WTC11 (cell line): ENCODE results near the gene WDFY4. TPM values are rescaled to one million over a fixed set of nuclear protein-coding genes. Genes with fewer than 3 reads are reported as not detected.

Experiments
- ATAC-seq: fragments of 200-7000 bp; cut with Tn5 transposase; 2 replicates; pipeline ENCODE4 v1.10.0; 2021; ENCODE audit warnings: mild to moderate bottlenecking, moderate library complexity
- CTCF ChIA-PET: fragments of 300-600 bp; sonication (Branson Sonifier 250); formaldehyde crosslinking; loops from one replicate; lab custom pipeline; 2021; ENCODE audit warnings: antibody characterized with exemption; lab: Charles Lee
- POLR2A ChIA-PET: fragments of 350-600 bp; sonication (Branson Sonifier 250); formaldehyde crosslinking; loops from one replicate; lab custom pipeline; 2021; ENCODE audit warnings: antibody characterized with exemption; lab: Charles Lee
- DNase-seq: peaks from one replicate; pipeline ENCODE4 v3.0.0; 2021; ENCODE audit warnings: low spot score
- H3K27ac Mint-ChIP-seq: 2 replicates; pipeline ENCODE4 v1.8.0; 2021; ENCODE audit warnings: mixed read lengths
- H3K27me3 Mint-ChIP-seq: 2 replicates; pipeline ENCODE4 v1.8.0; 2021; ENCODE audit warnings: low read depth, mild to moderate bottlenecking, moderate library complexity, mixed read lengths
- H3K36me3 Mint-ChIP-seq: 2 replicates; pipeline ENCODE4 v1.8.0; 2021; ENCODE audit warnings: mixed read lengths
- H3K4me1 Mint-ChIP-seq: 2 replicates; pipeline ENCODE4 v1.8.0; 2022; ENCODE audit warnings: mixed read lengths
- H3K4me3 Mint-ChIP-seq: 2 replicates; pipeline ENCODE4 v1.8.0; 2021; ENCODE audit warnings: mild to moderate bottlenecking, moderate library complexity, mixed read lengths
- H3K9me3 Mint-ChIP-seq: 2 replicates; pipeline ENCODE4 v1.8.0; 2021; ENCODE audit warnings: mixed read lengths
- ATF1 ChIP-seq: sonication (generic); formaldehyde crosslinking; IDR thresholded peaks from 2 replicates; pipeline ENCODE4 v1.8.1; 2023; ENCODE audit warnings: mild to moderate bottlenecking, moderate library complexity, missing genetic modification reagents
- CREB1 ChIP-seq: sonication (generic); formaldehyde crosslinking; IDR thresholded peaks from 2 replicates; pipeline ENCODE4 v1.8.0; 2023; ENCODE audit warnings: mild to moderate bottlenecking, missing genetic modification reagents
- EMX1 ChIP-seq: fragments of 250-450 bp; sonication (Bioruptor Pico); IDR thresholded peaks from 2 replicates; pipeline ENCODE4 v1.8.0; 2021; ENCODE audit warnings: mild to moderate bottlenecking
- FOXK1 ChIP-seq: sonication (generic); formaldehyde crosslinking; IDR thresholded peaks from 2 replicates; pipeline ENCODE4 v1.8.0; 2022; ENCODE audit warnings: mild to moderate bottlenecking, moderate library complexity, missing genetic modification reagents
- FOXP1 ChIP-seq: sonication (generic); formaldehyde crosslinking; IDR thresholded peaks from 2 replicates; pipeline ENCODE4 v1.8.0; 2022; ENCODE audit warnings: missing genetic modification reagents, mild to moderate bottlenecking, moderate library complexity, borderline replicate concordance
- NR1H2 ChIP-seq: sonication (generic); formaldehyde crosslinking; IDR thresholded peaks from 2 replicates; pipeline ENCODE4 v1.9.0; 2021; ENCODE audit warnings: mild to moderate bottlenecking, moderate library complexity, missing genetic modification reagents
- NR2C2 ChIP-seq: sonication (generic); formaldehyde crosslinking; IDR thresholded peaks from 2 replicates; pipeline ENCODE4 v1.8.0; 2022; ENCODE audit warnings: mild to moderate bottlenecking, missing genetic modification reagents
- SMAD4 ChIP-seq: sonication (generic); formaldehyde crosslinking; IDR thresholded peaks from 2 replicates; pipeline ENCODE4 v1.8.0; 2022; ENCODE audit warnings: mild to moderate bottlenecking, missing genetic modification reagents
- TP53 ChIP-seq: sonication (generic); formaldehyde crosslinking; IDR thresholded peaks from 2 replicates; pipeline ENCODE4 v1.8.1; 2023; ENCODE audit warnings: mild to moderate bottlenecking, missing genetic modification reagents
- ZBTB21 ChIP-seq: sonication (generic); formaldehyde crosslinking; IDR thresholded peaks from 2 replicates; pipeline ENCODE4 v1.8.1; 2023; ENCODE audit warnings: mild to moderate bottlenecking, missing genetic modification reagents, borderline replicate concordance
- ZNF121 ChIP-seq: sonication (generic); formaldehyde crosslinking; IDR thresholded peaks from 2 replicates; pipeline ENCODE4 v1.8.0; 2023; ENCODE audit warnings: missing genetic modification reagents
- ZNF416 ChIP-seq: fragments of 250-450 bp; sonication (Bioruptor Pico); IDR thresholded peaks from 2 replicates; pipeline ENCODE4 v1.9.0; 2021; ENCODE audit warnings: mild to moderate bottlenecking, inconsistent platforms
- total RNA-seq: library from RNA; stranded (reverse); gene quantifications from 3 replicates; pipeline ENCODE4 v1.2.3, GENCODE V29; 2021
- TF ChIP-seq, protein P1 (sequence below): sonication (generic); formaldehyde crosslinking; IDR thresholded peaks from 2 replicates; pipeline ENCODE4 v1.8.0; 2023; ENCODE audit warnings: missing genetic modification reagents, mild to moderate bottlenecking, borderline replicate concordance
- TF ChIP-seq, protein P2 (sequence below): fragments of 250-450 bp; sonication (Bioruptor Pico); IDR thresholded peaks from 2 replicates; pipeline ENCODE4 v1.8.0; 2021; ENCODE audit warnings: mild to moderate bottlenecking
- TF ChIP-seq, protein P3 (sequence below): sonication (generic); formaldehyde crosslinking; IDR thresholded peaks from 2 replicates; pipeline ENCODE4 v1.8.1; 2023; ENCODE audit warnings: mild to moderate bottlenecking, missing genetic modification reagents, borderline replicate concordance
- TF ChIP-seq, protein P4 (sequence below): sonication (generic); formaldehyde crosslinking; IDR thresholded peaks from 2 replicates; pipeline ENCODE4 v1.8.0; 2022; ENCODE audit warnings: mild to moderate bottlenecking, missing genetic modification reagents
- TF ChIP-seq, protein P5 (sequence below): sonication (generic); formaldehyde crosslinking; IDR thresholded peaks from 2 replicates; pipeline ENCODE4 v1.8.1; 2023; ENCODE audit warnings: mild to moderate bottlenecking, missing genetic modification reagents
- TF ChIP-seq, protein P6 (sequence below): sonication (generic); formaldehyde crosslinking; IDR thresholded peaks from 2 replicates; pipeline ENCODE4 v1.8.0; 2022; ENCODE audit warnings: mild to moderate bottlenecking, missing genetic modification reagents

The WDFY4 gene
- total RNA-seq, 1 experiment from 2014 or later = 0.13 TPM

DNA sequence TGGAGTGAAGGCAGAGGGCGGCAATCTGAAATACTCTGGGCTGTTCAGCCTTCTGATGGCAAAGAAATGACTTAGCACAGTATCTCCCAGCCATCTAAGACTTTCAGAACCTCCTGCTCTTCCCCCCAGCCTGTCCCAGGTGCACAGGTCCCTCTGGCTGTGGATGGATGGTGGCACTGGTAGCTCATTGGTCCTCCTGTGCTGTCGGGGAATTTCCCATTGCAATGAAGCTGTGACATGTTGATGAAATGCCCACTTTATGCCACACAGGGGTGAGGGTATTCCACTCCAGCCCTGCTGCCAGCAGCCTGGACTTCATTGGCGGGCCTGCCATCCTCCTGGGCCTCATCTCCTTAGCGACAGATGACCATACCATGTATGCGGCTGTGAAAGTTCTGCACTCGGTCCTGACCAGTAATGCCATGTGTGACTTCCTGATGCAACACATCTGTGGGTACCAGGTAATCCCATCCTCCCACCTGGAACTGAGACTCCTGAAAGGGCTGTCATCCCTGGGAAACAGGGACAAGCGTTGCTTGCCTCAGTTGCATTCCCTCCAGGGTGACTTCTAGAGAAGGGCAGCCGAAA, 105.9 kb downstream of the WDFY4 start (continued):
- TF ChIP-seq, protein P1, sequence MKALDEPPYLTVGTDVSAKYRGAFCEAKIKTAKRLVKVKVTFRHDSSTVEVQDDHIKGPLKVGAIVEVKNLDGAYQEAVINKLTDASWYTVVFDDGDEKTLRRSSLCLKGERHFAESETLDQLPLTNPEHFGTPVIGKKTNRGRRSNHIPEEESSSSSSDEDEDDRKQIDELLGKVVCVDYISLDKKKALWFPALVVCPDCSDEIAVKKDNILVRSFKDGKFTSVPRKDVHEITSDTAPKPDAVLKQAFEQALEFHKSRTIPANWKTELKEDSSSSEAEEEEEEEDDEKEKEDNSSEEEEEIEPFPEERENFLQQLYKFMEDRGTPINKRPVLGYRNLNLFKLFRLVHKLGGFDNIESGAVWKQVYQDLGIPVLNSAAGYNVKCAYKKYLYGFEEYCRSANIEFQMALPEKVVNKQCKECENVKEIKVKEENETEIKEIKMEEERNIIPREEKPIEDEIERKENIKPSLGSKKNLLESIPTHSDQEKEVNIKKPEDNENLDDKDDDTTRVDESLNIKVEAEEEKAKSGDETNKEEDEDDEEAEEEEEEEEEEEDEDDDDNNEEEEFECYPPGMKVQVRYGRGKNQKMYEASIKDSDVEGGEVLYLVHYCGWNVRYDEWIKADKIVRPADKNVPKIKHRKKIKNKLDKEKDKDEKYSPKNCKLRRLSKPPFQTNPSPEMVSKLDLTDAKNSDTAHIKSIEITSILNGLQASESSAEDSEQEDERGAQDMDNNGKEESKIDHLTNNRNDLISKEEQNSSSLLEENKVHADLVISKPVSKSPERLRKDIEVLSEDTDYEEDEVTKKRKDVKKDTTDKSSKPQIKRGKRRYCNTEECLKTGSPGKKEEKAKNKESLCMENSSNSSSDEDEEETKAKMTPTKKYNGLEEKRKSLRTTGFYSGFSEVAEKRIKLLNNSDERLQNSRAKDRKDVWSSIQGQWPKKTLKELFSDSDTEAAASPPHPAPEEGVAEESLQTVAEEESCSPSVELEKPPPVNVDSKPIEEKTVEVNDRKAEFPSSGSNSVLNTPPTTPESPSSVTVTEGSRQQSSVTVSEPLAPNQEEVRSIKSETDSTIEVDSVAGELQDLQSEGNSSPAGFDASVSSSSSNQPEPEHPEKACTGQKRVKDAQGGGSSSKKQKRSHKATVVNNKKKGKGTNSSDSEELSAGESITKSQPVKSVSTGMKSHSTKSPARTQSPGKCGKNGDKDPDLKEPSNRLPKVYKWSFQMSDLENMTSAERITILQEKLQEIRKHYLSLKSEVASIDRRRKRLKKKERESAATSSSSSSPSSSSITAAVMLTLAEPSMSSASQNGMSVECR (CRISPR knock-in tag) = no peak

DNA sequence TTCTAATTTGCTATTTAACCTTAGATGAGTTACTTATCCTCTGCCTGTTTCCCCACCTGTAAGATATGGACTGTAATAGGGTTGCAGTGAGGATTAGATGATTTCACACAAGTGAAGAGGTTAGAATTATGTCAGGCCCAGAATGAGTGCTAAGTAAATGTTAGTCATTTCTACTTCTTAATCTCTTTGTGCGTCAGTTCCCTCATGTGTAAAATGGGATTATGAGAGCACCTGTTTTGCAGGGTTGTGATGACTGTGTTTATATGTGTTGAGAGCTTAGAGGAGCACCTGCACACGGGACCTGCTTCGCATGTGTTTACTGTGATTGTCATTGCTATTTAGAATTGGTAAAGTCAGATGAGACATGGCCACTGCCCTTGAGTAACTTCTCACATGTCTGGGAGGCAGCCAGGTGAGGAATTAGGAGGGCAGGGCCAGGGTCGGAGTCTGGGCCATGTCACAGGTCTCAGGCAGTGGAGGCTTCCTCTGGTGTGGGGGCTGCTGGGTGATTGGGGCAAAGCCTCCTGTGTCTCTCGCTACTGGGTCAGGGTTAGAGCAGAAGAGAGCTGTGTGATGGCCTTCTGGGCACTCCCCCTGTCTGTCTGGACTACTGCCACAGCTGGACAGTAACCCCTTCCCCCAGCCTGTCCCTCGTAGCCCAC, 106.7 kb downstream of the WDFY4 start:
- DNase-seq (no peak), ATAC-seq (no peak)
- CTCF ChIA-PET = interaction anchor here (1.2 kb wide), 1 partner anchor 135 kb away, joined by 4 read pairs; no protein-coding TSS in a partner anchor
- Mint-ChIP-seq H3K27ac (no peak overlapping the region), H3K36me3 (no peaks in the 10 kb centered on the region), H3K9me3 (no peaks in the 10 kb centered on the region), H3K4me3 (no peak overlapping the region), H3K4me1 (no peaks in the 10 kb centered on the region), H3K27me3 (peaks cover 3% of the 10 kb centered on the region; the same call in 1 of the 2 replicates)
- POLR2A ChIA-PET = no interaction called here
- TF ChIP-seq, protein P2, sequence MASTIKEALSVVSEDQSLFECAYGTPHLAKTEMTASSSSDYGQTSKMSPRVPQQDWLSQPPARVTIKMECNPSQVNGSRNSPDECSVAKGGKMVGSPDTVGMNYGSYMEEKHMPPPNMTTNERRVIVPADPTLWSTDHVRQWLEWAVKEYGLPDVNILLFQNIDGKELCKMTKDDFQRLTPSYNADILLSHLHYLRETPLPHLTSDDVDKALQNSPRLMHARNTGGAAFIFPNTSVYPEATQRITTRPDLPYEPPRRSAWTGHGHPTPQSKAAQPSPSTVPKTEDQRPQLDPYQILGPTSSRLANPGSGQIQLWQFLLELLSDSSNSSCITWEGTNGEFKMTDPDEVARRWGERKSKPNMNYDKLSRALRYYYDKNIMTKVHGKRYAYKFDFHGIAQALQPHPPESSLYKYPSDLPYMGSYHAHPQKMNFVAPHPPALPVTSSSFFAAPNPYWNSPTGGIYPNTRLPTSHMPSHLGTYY (CRISPR knock-in tag) = no peak
- TF ChIP-seq, protein P3, sequence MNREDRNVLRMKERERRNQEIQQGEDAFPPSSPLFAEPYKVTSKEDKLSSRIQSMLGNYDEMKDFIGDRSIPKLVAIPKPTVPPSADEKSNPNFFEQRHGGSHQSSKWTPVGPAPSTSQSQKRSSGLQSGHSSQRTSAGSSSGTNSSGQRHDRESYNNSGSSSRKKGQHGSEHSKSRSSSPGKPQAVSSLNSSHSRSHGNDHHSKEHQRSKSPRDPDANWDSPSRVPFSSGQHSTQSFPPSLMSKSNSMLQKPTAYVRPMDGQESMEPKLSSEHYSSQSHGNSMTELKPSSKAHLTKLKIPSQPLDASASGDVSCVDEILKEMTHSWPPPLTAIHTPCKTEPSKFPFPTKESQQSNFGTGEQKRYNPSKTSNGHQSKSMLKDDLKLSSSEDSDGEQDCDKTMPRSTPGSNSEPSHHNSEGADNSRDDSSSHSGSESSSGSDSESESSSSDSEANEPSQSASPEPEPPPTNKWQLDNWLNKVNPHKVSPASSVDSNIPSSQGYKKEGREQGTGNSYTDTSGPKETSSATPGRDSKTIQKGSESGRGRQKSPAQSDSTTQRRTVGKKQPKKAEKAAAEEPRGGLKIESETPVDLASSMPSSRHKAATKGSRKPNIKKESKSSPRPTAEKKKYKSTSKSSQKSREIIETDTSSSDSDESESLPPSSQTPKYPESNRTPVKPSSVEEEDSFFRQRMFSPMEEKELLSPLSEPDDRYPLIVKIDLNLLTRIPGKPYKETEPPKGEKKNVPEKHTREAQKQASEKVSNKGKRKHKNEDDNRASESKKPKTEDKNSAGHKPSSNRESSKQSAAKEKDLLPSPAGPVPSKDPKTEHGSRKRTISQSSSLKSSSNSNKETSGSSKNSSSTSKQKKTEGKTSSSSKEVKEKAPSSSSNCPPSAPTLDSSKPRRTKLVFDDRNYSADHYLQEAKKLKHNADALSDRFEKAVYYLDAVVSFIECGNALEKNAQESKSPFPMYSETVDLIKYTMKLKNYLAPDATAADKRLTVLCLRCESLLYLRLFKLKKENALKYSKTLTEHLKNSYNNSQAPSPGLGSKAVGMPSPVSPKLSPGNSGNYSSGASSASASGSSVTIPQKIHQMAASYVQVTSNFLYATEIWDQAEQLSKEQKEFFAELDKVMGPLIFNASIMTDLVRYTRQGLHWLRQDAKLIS (CRISPR knock-in tag) = no peak
- TF ChIP-seq ZBTB21 (CRISPR knock-in tag) = no peak
- TF ChIP-seq CREB1 = no peak
- no peak for TF ChIP-seq ATF1 (CRISPR knock-in tag)
- TF ChIP-seq, protein P4, sequence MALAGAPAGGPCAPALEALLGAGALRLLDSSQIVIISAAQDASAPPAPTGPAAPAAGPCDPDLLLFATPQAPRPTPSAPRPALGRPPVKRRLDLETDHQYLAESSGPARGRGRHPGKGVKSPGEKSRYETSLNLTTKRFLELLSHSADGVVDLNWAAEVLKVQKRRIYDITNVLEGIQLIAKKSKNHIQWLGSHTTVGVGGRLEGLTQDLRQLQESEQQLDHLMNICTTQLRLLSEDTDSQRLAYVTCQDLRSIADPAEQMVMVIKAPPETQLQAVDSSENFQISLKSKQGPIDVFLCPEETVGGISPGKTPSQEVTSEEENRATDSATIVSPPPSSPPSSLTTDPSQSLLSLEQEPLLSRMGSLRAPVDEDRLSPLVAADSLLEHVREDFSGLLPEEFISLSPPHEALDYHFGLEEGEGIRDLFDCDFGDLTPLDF (CRISPR knock-in tag) = no peak
- no peak for TF ChIP-seq SMAD4 (CRISPR knock-in tag)
- no peak for TF ChIP-seq FOXP1 (CRISPR knock-in tag)
- TF ChIP-seq NR1H2 (CRISPR knock-in tag) = no peak
- TF ChIP-seq, protein P5, sequence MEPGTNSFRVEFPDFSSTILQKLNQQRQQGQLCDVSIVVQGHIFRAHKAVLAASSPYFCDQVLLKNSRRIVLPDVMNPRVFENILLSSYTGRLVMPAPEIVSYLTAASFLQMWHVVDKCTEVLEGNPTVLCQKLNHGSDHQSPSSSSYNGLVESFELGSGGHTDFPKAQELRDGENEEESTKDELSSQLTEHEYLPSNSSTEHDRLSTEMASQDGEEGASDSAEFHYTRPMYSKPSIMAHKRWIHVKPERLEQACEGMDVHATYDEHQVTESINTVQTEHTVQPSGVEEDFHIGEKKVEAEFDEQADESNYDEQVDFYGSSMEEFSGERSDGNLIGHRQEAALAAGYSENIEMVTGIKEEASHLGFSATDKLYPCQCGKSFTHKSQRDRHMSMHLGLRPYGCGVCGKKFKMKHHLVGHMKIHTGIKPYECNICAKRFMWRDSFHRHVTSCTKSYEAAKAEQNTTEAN (CRISPR knock-in tag) = no peak
- TF ChIP-seq ZNF121 (CRISPR knock-in tag) = no peak
- TF ChIP-seq ZNF416 (CRISPR knock-in tag) = no peak
- TF ChIP-seq NR2C2 (CRISPR knock-in tag) = no peak
- no peak for TF ChIP-seq EMX1
- TF ChIP-seq, protein P6, sequence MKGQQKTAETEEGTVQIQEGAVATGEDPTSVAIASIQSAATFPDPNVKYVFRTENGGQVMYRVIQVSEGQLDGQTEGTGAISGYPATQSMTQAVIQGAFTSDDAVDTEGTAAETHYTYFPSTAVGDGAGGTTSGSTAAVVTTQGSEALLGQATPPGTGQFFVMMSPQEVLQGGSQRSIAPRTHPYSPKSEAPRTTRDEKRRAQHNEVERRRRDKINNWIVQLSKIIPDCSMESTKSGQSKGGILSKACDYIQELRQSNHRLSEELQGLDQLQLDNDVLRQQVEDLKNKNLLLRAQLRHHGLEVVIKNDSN (CRISPR knock-in tag) = no peak
- TF ChIP-seq TP53 = no peak
- no peak for TF ChIP-seq FOXK1 (CRISPR knock-in tag)
